ENCODE results near the gene NUMB.

Gene NUMB

DNA sequence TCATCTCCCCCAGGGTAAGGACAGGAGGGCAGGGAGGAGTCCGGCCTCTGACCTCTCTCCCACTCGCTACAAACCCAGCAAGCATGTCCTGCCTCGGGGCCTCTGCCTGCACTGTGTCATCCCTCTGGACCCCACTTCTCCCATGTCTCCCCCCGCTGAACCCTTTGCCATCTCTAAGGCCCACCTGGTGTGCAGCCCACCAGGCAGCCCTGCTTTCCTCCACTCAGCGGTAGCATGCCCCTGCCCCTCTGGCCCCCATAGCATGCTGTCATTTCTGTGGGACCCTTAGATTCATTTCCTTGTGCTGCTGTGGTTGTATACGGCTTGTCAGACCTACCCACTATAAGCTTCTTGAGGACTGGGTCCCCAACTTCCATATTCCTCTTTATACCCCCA lies 203.3 kb downstream of the NUMB start:
- no peaks in the 10 kb centered on the region for H3K9me3 Mint-ChIP-seq
- H3K27ac Mint-ChIP-seq (ENCODE audit: low read depth) = no peak overlapping the region
- H3K4me1 Mint-ChIP-seq = no peaks in the 10 kb centered on the region
- DNase-seq (ENCODE audit: low spot score in 2 of 2) = no peak
- H3K27me3 Mint-ChIP-seq = no peaks in the 10 kb centered on the region
- no peaks in the 10 kb centered on the region for H3K36me3 Mint-ChIP-seq (ENCODE audit: insufficient read depth)
- H3K4me3 Mint-ChIP-seq = no peak overlapping the region
- ATAC-seq (replicated peaks; ENCODE audit: extremely low read depth, poor library complexity, severe bottlenecking) = no peak

DNA sequence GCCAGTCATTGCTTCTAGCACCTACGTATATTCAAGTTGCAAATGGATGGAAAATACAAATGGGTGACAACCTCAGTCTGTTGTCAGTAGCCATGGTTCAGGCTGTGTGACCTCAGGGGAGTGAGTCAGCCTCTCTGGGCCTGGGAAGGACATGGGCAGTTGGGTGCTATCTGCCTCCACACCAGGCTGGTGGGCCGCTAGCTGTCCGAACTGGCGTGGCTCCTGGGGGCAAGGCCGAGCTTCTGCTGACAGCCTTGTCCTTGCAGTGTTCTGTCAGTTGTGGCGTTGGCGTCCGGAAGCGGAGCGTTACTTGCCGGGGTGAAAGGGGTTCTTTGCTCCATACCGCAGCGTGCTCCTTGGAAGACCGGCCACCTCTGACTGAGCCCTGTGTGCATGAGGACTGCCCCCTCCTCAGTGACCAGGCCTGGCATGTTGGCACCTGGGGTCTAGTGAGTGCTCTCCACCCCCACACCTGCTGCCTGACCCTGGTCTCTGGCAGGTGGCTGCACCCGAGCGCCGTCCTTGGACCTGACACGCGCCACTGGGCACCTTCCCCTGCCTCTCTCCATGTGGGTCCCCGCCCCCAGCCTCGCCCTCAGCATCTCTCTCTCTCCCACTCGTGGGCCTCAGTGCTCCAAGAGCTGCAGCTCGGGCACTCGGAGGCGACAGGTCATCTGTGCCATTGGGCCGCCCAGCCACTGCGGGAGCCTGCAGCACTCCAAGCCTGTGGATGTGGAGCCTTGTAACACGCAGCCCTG lies 203.9 kb downstream of the NUMB start:
- H3K27me3 Mint-ChIP-seq = no peaks in the 10 kb centered on the region
- DNase-seq (ENCODE audit: low spot score in 2 of 2) (no peak), ATAC-seq (replicated peaks; ENCODE audit: extremely low read depth, poor library complexity, severe bottlenecking) (no peak)
- no peak overlapping the region for H3K4me3 Mint-ChIP-seq
- H3K27ac Mint-ChIP-seq (ENCODE audit: low read depth) = no peak overlapping the region
- H3K4me1 Mint-ChIP-seq = no peaks in the 10 kb centered on the region
- no peaks in the 10 kb centered on the region for H3K36me3 Mint-ChIP-seq (ENCODE audit: insufficient read depth)
- H3K9me3 Mint-ChIP-seq = no peaks in the 10 kb centered on the region

DNA sequence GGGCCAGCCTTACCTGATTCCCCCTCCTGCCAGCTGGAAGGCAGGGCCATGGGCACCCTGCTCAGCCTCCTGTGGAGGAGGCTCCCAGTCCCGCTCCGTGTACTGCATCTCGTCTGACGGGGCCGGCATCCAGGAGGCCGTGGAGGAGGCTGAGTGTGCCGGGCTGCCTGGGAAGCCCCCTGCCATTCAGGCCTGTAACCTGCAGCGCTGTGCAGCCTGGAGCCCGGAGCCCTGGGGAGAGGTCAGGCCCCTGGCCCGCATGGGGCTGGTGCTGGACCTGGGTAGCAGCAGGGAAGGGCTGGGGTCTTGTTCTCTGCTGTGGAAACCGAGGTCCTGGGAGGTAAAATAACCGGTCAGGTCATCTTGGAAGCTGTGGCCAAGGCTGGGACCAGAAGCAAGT lies 204.6 kb downstream of the NUMB start:
- DNase-seq (ENCODE audit: low spot score in 2 of 2) (no peak), ATAC-seq (replicated peaks; ENCODE audit: extremely low read depth, poor library complexity, severe bottlenecking) (no peak)
- no peak overlapping the region for H3K27ac Mint-ChIP-seq (ENCODE audit: low read depth)
- no peaks in the 10 kb centered on the region for H3K27me3 Mint-ChIP-seq
- no peaks in the 10 kb centered on the region for H3K9me3 Mint-ChIP-seq
- no peaks in the 10 kb centered on the region for H3K4me1 Mint-ChIP-seq
- no peak overlapping the region for H3K4me3 Mint-ChIP-seq
- no peaks in the 10 kb centered on the region for H3K36me3 Mint-ChIP-seq (ENCODE audit: insufficient read depth)

DNA sequence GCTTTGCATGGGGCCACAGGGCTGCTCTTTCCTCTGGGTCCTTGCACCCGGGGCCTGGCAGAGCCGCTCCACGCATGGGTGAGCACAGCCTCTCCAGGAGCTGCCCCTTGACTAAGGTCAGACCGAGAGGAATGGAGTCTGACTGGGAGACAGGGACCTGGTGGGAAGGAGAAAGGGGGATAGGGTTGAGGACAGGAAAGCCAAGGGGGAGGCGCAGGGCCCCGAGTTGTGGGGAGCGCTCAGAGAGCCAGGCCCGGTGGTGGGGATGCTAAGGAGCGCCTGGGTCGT lies 205.1 kb downstream of the NUMB start:
- H3K4me1 Mint-ChIP-seq = no peaks in the 10 kb centered on the region
- no peak overlapping the region for H3K4me3 Mint-ChIP-seq

GRCh38 chr14:73252491-73253322 lies 205.6 kb downstream of the NUMB start:
- no peaks in the 10 kb centered on the region for H3K27me3 Mint-ChIP-seq
- peaks cover 3% of the 10 kb centered on the region for H3K36me3 Mint-ChIP-seq (ENCODE audit: insufficient read depth)
- no peak overlapping the region for H3K4me3 Mint-ChIP-seq
- DNase-seq (ENCODE audit: low spot score in 2 of 2) (no peak), ATAC-seq (replicated peaks; ENCODE audit: extremely low read depth, poor library complexity, severe bottlenecking) (no peak)
- no peaks in the 10 kb centered on the region for H3K9me3 Mint-ChIP-seq
- no peak overlapping the region for H3K27ac Mint-ChIP-seq (ENCODE audit: low read depth)
- H3K4me1 Mint-ChIP-seq = peaks cover 5% of the 10 kb centered on the region

More for the DNA sequence above, 205.1 kb downstream of the NUMB start:
- Mint-ChIP-seq H3K36me3 (ENCODE audit: insufficient read depth) (no peaks in the 10 kb centered on the region), H3K27me3 (no peaks in the 10 kb centered on the region), H3K9me3 (no peaks in the 10 kb centered on the region), H3K27ac (ENCODE audit: low read depth) (no peak overlapping the region)
- ATAC-seq (replicated peaks; ENCODE audit: extremely low read depth, poor library complexity, severe bottlenecking) = no peak
- DNase-seq (ENCODE audit: low spot score in 2 of 2) = no peak

DNA sequence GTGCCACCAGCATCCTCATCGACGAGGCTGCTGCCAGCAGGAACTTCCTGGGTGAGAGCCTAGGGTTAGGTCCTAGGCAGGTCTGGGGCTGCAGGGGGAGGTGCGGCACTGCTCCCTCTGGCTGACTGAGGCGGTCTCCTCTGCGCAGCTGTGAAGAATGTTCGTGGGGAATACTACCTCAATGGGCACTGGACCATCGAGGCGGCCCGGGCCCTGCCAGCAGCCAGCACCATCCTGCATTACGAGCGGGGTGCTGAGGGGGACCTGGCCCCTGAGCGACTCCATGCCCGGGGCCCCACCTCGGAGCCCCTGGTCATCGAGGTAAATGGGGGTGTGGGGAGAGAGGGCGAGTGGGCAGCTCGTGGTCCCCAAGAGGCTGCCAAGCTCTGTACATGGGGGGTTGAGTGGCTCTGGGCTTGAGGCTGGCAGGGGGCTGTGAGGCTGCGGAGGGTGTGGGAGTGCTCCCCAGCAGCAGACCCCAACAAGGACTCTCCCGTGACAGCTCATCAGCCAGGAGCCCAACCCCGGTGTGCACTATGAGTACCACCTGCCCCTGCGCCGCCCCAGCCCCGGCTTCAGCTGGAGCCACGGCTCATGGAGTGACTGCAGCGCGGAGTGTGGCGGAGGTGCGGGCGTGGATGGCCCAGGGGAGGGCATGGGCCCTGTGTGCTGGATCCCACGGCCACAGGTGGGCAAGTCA lies 206.7 kb downstream of the NUMB start:
- Mint-ChIP-seq H3K4me1 (peaks cover 16% of the 10 kb centered on the region), H3K36me3 (ENCODE audit: insufficient read depth) (peaks cover 4% of the 10 kb centered on the region), H3K27me3 (no peaks in the 10 kb centered on the region), H3K4me3 (no peak overlapping the region), H3K9me3 (no peaks in the 10 kb centered on the region), H3K27ac (ENCODE audit: low read depth) (no peak overlapping the region)
- DNase-seq (ENCODE audit: low spot score in 2 of 2) (no peak), ATAC-seq (replicated peaks; ENCODE audit: extremely low read depth, poor library complexity, severe bottlenecking) (no peak)

GRCh38 chr14:73250781-73251500 lies 207.4 kb downstream of the NUMB start:
- no peak for DNase-seq (ENCODE audit: low spot score in 2 of 2)
- H3K27me3 Mint-ChIP-seq = no peaks in the 10 kb centered on the region
- no peak overlapping the region for H3K27ac Mint-ChIP-seq (ENCODE audit: low read depth)
- H3K4me3 Mint-ChIP-seq = no peak overlapping the region
- no peaks in the 10 kb centered on the region for H3K9me3 Mint-ChIP-seq
- H3K36me3 Mint-ChIP-seq (ENCODE audit: insufficient read depth) = peaks cover 4% of the 10 kb centered on the region
- no peak for ATAC-seq (replicated peaks; ENCODE audit: extremely low read depth, poor library complexity, severe bottlenecking)
- peaks cover 22% of the 10 kb centered on the region for H3K4me1 Mint-ChIP-seq

DNA sequence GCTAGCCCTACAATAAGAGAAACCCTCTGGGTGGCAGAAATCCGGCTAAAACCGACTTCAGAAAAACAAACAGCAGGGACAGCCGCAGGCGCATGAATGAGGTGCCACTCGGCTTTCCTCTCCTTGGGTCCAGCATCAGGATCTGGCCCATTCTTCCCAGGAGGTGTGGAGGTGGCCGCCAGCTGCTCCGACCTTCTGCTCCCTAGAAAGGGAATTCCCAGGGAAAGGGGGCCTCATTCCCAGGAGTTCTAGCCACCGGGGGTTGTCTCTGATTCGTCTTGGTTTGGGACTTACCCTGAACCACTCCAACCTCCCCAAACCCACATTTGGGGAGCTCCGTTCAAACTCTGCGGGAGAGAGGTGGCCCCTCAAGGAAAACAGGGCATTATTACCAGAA lies 208.0 kb downstream of the NUMB start:
- H3K36me3 Mint-ChIP-seq (ENCODE audit: insufficient read depth) = peaks cover 4% of the 10 kb centered on the region
- no peak overlapping the region for H3K27ac Mint-ChIP-seq (ENCODE audit: low read depth)
- DNase-seq (ENCODE audit: low spot score in 2 of 2) (no peak), ATAC-seq (replicated peaks; ENCODE audit: extremely low read depth, poor library complexity, severe bottlenecking) (no peak)
- no peaks in the 10 kb centered on the region for H3K27me3 Mint-ChIP-seq
- H3K4me1 Mint-ChIP-seq = peaks cover 22% of the 10 kb centered on the region
- H3K4me3 Mint-ChIP-seq = no peak overlapping the region
- H3K9me3 Mint-ChIP-seq = no peaks in the 10 kb centered on the region

GRCh38 chr14:73249564-73250316 lies 208.6 kb downstream of the NUMB start:
- Mint-ChIP-seq H3K4me1 (peaks cover 27% of the 10 kb centered on the region), H3K27ac (ENCODE audit: low read depth) (no peak overlapping the region), H3K27me3 (peaks cover 4% of the 10 kb centered on the region), H3K36me3 (ENCODE audit: insufficient read depth) (peaks cover 4% of the 10 kb centered on the region), H3K4me3 (no peak overlapping the region), H3K9me3 (no peaks in the 10 kb centered on the region)
- no peak for DNase-seq (ENCODE audit: low spot score in 2 of 2)
- ATAC-seq (replicated peaks; ENCODE audit: extremely low read depth, poor library complexity, severe bottlenecking) = no peak

DNA sequence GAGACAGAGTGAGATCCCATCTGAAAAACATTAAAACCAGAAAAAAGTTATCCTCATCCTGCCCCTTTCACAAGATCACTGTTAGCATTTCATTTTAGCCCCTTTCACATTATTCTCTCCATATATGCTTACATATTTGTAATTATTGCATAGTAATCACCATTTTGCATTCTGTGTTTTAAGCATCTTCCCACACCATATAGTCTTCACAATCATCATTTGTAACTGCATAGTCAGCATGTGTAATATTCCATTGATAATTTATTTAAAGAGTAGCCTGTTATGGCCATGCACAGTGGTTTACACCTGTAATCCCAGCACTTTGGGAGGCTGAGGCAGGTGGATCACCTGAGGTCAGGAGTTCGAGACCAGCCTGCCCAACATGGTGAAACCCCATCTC lies 209.2 kb downstream of the NUMB start:
- Mint-ChIP-seq H3K9me3 (no peaks in the 10 kb centered on the region), H3K4me3 (no peak overlapping the region), H3K27ac (ENCODE audit: low read depth) (no peak overlapping the region), H3K36me3 (ENCODE audit: insufficient read depth) (peaks cover 4% of the 10 kb centered on the region), H3K27me3 (peaks cover 10% of the 10 kb centered on the region), H3K4me1 (peaks cover 27% of the 10 kb centered on the region)
- ATAC-seq (replicated peaks; ENCODE audit: extremely low read depth, poor library complexity, severe bottlenecking) (no peak), DNase-seq (ENCODE audit: low spot score in 2 of 2) (no peak)

DNA sequence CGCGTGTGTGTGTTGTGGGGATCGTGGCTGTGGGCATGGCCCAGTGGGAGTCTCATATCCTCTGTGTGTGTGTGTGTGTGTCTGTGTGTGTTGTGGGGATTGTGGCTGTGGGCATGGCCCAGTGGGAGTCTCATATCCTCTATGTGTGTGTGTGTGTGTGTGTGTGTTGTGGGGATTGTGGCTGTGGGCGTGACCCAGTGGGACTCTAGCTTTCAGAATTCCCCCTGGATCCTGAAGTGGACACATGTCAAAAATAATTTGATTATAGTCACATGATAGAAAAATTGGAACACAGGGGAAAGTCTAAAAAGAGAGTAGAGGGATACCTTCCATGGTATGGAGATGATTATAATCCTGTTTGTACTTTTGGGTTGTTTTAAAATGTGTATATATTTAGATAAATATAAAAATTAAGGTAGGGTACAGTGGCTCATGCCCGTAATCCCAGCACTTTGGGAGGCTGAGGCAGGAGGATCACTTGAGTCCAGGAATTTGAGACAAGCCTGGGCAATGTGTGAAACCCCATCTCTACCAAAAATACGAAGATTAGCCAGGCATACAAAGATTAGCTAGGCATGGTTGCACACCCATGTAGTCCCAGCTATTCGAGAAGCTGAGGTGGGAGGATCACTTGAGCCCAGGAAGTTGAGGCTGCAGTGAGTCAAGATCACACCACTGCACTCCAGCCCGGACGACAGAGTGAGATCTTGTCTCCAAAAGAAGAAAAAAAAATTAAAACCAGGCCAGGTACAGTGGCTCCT lies 210.1 kb downstream of the NUMB start:
- H3K36me3 Mint-ChIP-seq (ENCODE audit: insufficient read depth) = peaks cover 4% of the 10 kb centered on the region
- H3K4me3 Mint-ChIP-seq = no peak overlapping the region
- DNase-seq (ENCODE audit: low spot score in 2 of 2) = no peak
- no peak for ATAC-seq (replicated peaks; ENCODE audit: extremely low read depth, poor library complexity, severe bottlenecking)
- no peak overlapping the region for H3K27ac Mint-ChIP-seq (ENCODE audit: low read depth)
- no peaks in the 10 kb centered on the region for H3K9me3 Mint-ChIP-seq
- peaks cover 18% of the 10 kb centered on the region for H3K27me3 Mint-ChIP-seq
- peaks cover 27% of the 10 kb centered on the region for H3K4me1 Mint-ChIP-seq

Measured in central memory CD8-positive, alpha-beta T cell (primary cell).